Embryonic facial prominence (tissue), 1 donor: ENCODE results near the gene CELF1.

Source experiments
- DNase-seq: peaks from one replicate; pipeline ENCODE4 v3.0.0-alpha.2; 2016; ENCODE audit errors: extremely low spot score

CELF1 gene

GRCh38 chr11:47552566-47553405 is at the start of gene CELF1:
Gene CELF1, minus strand, starts transcription at chr11:47553132. Its CDS starts 53,609 bp downstream, at chr11:47499523.
- peak; percentile 67 for DNase-seq

GRCh38 chr11:47599902-47600301 is 47.0 kb upstream of the CELF1 start:
- no peak for DNase-seq

DNA sequence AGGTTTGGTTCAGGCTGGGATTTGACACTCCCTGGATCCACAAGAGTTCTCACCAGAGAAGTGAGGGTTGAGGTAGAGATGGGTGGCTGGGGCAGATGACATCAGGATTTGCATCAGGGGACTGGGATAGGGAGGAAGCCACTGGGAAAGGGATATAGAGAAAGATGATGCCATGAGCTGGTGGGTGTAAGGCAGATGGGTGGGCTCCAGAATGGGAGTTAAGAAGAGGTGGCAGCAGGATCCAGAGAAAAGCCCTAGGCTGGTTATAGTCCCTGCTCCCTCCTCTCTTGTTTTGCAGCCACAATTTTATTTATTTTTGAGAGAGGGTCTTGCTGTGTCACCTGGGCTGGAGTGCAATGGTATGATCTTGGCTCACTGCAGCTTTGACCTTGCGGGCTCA is 43.0 kb upstream of the CELF1 start:
- DNase-seq: no peak

DNA sequence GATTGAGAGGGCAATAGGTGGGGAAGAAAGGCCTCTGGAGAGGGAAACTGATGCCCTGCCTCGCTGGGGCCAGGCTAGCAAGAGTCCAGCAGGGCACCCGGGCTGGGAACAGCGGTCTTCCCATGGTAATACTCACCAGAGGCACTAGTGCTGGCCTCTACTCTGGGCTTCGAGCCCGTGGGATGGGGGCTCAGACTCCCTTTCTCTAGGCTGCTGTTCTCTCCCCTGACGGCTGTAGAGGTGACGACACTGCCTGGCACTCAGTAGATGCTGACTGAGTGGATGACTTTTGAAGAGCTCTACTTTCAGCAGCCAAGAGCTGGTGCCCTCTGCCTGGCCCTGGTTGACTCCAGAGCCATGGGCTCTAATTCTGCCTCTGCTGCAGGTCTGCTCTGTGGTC is 42.1 kb upstream of the CELF1 start:
- DNase-seq: no peak

GRCh38 chr11:47593934-47594855 is 41.3 kb upstream of the CELF1 start, which contains the start of gene C1QTNF4:
Gene C1QTNF4, minus strand, starts transcription at chr11:47594411. Its CDS starts 3,601 bp downstream, at chr11:47590810.
- no peak for DNase-seq

DNA sequence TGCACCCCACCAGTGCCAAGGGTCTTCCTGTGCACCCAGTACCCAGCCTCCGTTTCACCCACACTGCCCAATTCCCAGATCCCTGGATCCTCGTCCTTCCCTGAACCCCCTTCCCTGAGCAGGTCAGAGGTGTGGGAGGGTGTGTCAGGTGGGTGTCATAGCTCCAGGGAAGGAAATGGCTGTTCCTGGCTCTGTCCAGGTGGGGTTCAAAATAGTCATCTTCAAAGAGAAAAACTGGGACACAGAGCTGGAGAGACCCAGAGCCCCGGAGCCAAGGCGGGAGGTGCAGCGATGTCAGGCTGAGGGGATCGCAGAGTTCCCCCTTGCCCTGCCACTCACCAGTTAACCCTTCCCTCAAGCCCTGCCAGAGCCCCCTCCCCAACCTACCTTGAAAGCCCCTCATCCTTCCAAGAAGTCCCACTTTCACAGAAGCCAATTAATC is 40.6 kb upstream of the CELF1 start:
- no peak for DNase-seq

GRCh38 chr11:47592970-47593369 is 40.0 kb upstream of the CELF1 start:
- DNase-seq: no peak

DNA sequence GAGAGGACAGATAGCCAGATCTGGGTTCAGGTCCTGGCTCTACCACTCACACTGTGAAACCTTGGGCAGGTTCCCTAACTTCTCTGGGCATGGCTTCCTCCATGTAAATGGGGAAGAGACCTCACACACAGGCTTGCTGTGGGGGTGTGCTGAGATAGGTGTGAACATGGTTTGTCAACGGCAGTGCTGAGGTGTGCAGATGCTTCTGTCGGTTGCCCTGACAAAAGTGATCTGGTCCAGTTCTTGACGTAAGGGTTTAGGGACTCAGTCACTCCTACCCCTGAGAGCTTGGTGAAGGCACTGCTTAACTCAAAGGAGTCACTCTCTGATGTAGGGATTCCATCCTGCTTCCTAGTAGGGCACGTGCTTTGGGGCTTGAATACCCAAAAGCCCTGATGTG is 39.3 kb upstream of the CELF1 start:
- DNase-seq: no peak

- no peak for DNase-seq
Observed at GRCh38 chr11:47591764-47592163, 38.8 kb upstream of the CELF1 start.

DNA sequence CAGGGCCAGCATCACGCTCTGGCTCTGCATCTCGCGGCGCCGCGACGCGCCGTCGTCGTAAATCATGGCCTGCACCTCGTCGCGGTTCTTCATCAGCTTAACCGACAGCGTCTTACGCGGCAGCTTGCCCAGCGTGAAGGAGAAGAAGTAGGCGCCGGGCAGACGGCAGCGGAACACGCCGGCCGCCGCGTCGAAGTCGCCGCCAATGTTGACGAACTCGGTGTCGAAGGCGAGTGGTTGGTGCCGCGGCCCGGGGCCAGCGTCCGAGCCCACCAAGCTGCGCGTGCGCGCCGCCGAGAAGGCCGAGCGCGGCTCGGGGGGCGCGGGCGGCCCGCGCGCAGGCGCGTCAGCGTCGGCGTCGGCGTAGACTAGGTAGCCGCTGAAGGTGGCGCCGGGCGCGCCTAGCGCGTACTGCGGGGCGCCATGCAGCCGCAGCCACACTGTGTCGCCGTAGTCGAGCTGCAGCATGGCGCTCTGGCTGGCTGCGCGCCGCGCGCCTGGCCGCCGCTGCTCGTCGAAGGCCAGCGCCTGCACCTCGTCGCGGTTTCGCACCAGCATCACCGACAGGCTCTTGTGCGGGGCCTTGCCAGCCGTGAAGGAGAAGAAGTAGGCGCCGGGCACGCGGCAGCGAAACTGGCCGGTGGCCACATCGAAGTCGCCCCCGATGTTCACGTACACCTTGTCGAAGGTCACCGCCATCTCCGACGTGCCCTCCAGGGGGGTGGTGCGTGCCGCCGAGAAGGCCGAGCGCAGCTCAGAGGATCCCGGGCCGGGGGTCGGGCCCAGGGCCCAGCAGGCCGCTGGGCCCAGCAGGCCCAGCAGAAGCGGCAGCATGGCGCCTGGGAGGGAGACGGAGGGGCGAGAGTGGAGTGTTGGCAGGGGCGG is 37.3 kb upstream of the CELF1 start:
- no peak for DNase-seq

- no peak for DNase-seq
Observed at GRCh38 chr11:47589584-47589976, 36.6 kb upstream of the CELF1 start.

GRCh38 chr11:47589118-47589517 is 36.2 kb upstream of the CELF1 start:
- DNase-seq: no peak

DNA sequence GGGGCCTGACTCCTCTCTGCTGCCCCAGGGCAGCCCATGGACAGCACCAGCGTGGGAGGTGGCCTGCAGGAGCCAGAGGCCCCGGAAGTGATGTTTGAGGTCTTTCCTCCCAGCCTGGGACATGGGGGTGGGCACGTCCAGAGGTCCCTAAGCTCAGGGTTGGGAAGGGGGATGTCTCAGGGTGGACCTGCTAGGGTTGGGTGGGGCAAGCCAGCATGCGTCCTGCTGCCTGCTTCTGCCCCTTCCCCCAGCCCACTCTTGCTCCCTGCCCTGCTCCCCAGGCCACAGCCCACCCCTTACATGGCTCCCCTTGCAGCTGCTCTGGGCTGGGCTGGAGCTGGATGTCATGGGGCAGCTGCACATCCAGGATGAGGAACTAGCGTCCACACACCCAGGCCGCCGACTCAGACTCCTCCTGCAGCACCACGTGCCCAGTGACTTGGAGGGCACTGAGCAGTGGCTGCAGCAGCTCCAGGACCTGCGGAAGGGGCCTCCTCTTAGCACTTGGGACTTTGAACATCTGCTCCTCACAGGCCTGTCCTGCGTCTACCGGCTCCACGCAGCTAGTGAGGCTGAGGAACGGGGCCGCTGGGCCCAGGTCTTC is 34.9 kb upstream of the CELF1 start:
- DNase-seq: no peak

DNA sequence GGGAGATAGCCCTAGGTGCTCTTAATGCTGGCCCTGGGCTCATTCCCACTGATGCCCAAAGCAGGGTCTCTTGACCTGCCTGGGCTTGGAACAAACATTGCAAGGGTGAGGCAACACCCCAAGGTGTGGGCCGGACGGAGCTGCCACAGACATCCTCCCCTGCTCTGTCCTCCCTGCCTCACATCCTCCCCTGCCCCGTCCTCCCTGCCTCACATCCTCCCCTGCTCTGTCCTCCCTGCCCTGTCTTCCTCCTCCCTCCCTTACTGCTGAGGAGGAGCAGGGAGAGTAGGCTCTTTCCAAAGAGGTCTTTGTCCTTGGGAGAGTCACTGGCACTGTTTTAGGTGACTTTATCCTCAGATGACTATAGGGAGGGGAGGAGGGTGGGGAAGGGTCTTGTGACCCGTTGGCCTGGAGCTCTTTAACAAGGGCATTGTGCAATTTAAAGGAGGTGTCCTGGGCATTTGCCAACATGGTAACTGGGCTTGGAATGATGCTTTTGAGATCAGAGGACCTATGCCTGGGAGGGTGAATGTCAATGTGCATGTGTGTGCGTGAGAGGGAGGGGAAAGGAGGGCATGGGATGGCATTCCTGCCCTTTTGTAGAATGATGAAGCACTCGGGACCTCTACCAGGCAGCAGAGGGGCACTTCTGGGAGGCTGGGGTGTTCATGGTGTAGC is 34.2 kb upstream of the CELF1 start:
- DNase-seq: no peak

DNA sequence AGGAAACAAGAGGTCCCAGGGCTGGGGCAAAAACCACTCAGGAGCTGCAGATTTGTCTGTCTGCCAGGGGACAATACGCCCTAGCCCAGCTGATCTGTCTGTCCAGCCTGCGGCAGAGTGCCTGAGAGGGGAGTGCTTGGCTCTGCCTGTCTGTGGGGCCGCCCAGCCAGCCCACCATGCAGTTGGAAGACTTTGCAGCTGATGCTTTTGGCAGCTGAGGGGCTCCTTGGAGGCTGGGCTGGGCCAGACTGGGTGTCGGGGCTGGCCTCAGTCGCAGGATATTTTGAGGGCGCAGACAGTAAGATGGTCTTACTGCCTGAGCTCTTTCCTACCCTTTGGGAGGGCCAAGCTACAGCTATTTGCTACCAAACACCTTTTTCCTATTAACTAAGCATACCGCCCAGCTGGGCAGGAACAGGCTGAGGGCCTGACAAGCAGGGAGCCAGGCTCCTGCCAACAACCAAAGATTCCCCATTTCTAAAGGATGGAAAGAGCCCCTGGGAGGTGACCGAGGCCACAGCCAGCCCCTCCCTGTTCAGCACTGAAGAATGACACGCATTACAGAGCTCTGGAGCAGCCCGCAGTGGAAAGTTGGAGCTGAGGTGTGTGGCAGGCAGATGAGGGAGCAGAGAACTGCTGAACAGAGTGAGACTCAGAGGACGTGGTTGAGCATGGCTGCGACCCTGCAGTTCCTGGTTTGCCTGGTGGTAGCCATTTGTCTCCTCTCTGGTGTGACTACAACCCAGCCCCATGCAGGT is 33.3 kb upstream of the CELF1 start, which contains the start of gene FAM180B:
FAM180B (plus strand) TSS at position 581 of the 758 bp plus-strand sequence; CDS start at position 672, 91 bp downstream.
- DNase-seq: no peak

- no peak for DNase-seq
Observed at GRCh38 chr11:47583844-47584243, 30.9 kb upstream of the CELF1 start.

DNA sequence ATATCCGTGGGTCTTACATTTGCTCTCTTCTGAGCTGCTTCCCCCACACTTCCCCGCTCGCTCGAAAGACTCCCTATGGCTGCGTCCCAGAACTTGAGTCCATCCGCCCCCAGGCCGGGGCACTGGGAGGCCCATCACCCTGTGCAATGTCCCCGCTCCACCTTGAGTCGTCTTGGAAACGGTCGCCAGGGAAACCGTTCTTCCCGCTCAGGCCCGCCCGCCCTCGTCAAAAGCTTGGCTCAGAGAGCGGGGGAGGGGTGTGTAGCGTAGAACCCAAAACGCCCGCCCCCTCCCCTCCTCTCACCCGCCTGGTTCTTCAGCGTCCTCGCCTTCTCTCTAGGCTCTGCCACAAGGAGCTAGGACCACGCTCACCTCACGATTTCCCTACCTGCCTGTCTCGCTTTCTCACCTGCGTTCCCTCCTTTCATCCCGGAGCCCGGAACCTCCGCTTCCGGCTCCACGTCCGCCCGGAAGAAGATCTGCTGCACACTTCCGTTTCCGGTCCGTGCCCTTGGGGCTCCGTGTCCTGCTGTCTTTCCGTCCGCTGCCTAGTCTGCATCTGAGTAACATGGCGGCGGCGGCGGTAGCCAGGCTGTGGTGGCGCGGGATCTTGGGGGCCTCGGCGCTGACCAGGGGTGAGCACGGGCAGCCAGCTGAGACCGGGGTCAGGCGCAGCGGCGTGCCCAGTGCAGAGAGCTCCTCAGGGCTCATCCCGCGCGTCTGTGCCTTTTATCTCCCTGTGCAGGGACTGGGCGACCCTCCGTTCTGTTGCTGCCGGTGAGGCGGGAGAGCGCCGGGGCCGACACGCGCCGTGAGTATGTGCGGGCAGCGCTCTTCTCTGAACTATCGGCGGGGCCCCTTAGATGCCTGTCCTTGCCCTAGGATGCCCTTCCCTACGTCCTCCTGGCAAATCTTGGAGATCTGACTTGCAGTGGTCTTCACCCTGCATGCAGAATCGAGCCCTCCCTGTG is 25.9 kb upstream of the CELF1 start, which contains the start of the genes KBTBD4 and NDUFS3:
KBTBD4 (minus strand) TSS at position 447 of the 971 bp plus-strand sequence; CDS start at position 428, 19 bp downstream.
NDUFS3 (plus strand) TSS at position 551 of the 971 bp plus-strand sequence; CDS start at position 569, 18 bp downstream.
- peak; percentile 90 for DNase-seq

- no peak for DNase-seq
Observed at GRCh38 chr11:47577460-47578041, 24.6 kb upstream of the CELF1 start.
